Measurements from ENCODE around the gene CRMP1.
A peak's percentile ranks its signal among the peaks of the same experiment; 100 is the strongest.

DNA sequence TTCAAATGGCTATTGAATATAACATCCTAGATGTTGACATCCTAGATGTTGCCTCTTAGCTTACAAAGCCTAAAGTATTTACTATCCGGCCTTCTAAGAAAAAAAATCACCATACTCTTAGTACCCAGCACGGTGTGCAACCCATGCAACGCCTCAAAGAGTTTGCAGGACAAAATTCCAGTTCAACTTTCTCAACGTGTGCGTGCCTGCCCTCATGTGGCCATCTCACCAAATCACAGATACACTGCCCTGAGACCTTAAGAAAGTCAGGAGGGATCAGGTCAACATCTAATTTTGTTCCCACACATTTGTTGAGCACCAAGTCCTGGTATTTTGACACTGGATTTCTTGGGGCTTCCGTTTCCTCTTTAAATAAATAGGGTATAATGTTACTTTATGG is 68.3 kb downstream of the CRMP1 start:
- no peak for TF ChIP-seq POLR2A (IDR thresholded peaks at IDR 0.05)
- TF ChIP-seq, protein P1, sequence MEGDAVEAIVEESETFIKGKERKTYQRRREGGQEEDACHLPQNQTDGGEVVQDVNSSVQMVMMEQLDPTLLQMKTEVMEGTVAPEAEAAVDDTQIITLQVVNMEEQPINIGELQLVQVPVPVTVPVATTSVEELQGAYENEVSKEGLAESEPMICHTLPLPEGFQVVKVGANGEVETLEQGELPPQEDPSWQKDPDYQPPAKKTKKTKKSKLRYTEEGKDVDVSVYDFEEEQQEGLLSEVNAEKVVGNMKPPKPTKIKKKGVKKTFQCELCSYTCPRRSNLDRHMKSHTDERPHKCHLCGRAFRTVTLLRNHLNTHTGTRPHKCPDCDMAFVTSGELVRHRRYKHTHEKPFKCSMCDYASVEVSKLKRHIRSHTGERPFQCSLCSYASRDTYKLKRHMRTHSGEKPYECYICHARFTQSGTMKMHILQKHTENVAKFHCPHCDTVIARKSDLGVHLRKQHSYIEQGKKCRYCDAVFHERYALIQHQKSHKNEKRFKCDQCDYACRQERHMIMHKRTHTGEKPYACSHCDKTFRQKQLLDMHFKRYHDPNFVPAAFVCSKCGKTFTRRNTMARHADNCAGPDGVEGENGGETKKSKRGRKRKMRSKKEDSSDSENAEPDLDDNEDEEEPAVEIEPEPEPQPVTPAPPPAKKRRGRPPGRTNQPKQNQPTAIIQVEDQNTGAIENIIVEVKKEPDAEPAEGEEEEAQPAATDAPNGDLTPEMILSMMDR (IDR thresholded peaks at IDR 0.05), result peak in 5 of 7 experiments; percentile 12 to 28 (median 23)

Data from body of pancreas (tissue), 4 donors.